Ishikawa (cell line): ENCODE data around the gene BARX1.

Experiments used
- CEBPB ChIP-seq: IDR thresholded peaks from 2 replicates; pipeline ENCODE4 v1.6.1; 2012
- CREB1 ChIP-seq: IDR thresholded peaks from 2 replicates; pipeline ENCODE4 v1.6.1; 2012; ENCODE audit warnings: low read depth
- MAX ChIP-seq: IDR thresholded peaks from 2 replicates; pipeline ENCODE4 v1.6.1; 2012
- REST ChIP-seq: IDR thresholded peaks from 2 replicates; pipeline ENCODE4 v1.6.1; 2012; ENCODE audit warnings: low read depth, mild to moderate bottlenecking
- TAF1 ChIP-seq: IDR thresholded peaks from 2 replicates; pipeline ENCODE4 v1.6.1; 2012; ENCODE audit warnings: low read depth, mild to moderate bottlenecking
- ZBTB7A ChIP-seq: IDR thresholded peaks from 2 replicates; pipeline ENCODE4 v1.6.1; 2012; ENCODE audit warnings: low read depth

GRCh38 chr9:93907551-93908199 lies 47.5 kb downstream of the BARX1 start:
- no peak for TF ChIP-seq CEBPB
- no peak for TF ChIP-seq REST
- no peak for TF ChIP-seq TAF1
- TF ChIP-seq CREB1 = no peak
- TF ChIP-seq MAX = no peak
- TF ChIP-seq ZBTB7A = no peak
